GM18519 (cell line): ENCODE results near the gene CRMP1.

Source experiments
- ATAC-seq: cut with Tn5 transposase; IDR thresholded peaks from one replicate; pipeline ENCODE4 v1.9.1; 2021; ENCODE audit warnings: mild to moderate bottlenecking, moderate library complexity; ENCODE audit not compliant: unreplicated experiment, low FRiP score

CRMP1 gene

DNA sequence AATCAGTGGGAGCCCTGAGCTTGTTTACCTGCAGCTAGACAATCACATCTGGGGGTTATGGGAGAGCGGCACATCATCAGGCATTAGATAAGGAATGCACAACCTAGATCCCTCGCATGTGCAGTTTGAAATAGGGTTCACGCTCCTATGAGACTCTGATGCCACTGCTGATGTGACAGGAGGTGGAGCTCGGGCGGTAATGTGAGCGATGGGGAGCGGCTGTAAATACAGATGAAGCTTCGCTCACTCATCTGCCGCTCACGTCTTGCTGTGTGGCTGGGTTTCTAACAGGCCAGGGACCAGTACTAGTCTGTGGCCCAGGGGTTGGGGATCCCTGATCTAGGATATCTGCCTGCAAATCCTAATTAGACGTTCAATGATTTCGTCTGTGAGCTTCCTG lies 90.3 kb downstream of the CRMP1 start:
- ATAC-seq = no peak

DNA sequence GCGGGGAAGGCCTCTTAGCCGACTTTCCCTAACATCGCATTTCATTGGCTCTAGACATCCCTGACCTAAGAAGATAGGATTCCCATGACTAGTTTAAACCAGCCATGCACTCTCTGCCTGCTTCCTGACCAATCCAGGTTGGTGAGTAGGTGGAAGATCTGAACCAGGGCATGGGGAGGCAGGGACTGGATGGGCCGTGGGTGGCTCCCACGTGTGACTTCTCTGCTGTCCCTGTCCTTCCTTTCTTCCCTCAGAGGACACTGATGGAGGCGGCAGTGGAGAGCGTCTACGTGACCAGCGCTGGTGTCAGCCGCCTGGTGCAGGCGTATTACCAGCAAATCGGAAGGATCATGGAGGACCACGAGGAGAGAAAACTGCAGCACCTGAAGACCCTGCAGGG lies 91.2 kb downstream of the CRMP1 start:
- no peak for ATAC-seq

DNA sequence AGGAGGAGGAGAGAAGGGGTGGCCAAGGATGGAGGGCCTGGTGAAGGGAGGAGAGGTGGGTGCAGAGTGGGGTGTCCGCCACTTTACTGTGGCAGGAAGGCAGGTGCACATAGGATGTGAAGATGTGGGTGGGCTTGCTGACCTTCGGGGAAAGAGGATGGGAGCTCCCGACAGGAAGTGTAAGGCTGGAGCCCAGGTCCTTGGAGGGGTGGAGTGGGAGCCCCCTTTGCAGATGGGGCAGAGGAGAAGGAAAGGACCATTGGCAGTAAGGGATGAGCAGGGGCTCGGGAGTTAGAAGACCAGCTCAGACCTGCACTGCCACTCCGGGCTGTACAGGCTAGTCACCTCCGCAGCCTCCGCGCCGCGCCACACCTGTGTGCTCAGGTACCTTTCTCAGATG lies 92.4 kb downstream of the CRMP1 start:
- no peak for ATAC-seq

DNA sequence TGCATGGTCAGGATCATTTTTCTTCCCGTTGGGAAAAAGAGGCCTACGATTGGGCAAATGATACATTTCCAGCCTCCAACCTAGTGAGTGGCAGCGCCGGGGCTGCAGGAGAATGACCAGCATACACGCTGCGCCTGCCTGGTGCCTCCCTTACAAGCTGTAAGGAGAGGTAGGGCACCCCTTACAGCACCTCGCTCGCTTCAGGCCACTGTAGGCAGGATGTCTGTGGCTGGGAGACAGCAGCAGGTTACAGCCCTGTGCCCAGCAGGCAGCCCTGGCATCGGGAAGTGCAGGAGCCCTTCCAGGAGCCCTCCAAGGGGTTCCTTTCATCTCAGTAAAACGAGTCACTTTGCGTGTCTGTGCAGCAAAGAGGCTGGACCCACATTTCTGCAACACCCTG lies 93.5 kb downstream of the CRMP1 start:
- ATAC-seq = no peak

DNA sequence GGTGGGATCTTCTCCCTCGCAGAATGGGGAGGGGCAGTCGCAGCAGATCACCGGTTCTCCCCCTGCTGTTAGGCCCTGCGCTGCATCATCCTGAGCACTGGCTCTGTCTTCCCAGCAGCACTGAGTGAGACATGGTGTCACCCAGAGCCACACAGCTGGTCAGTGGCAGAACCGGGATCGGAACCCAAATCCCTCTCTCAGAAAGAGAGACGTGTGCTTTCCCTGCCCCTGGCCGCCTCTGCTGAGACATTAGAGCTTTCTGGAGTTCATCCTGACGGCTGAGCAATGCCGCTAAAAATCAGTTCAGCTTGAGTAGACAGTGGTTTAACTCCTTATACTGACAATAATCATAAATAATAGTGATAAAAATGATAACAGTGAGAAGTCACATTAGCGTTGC lies 93.9 kb downstream of the CRMP1 start:
- ATAC-seq = no peak

DNA sequence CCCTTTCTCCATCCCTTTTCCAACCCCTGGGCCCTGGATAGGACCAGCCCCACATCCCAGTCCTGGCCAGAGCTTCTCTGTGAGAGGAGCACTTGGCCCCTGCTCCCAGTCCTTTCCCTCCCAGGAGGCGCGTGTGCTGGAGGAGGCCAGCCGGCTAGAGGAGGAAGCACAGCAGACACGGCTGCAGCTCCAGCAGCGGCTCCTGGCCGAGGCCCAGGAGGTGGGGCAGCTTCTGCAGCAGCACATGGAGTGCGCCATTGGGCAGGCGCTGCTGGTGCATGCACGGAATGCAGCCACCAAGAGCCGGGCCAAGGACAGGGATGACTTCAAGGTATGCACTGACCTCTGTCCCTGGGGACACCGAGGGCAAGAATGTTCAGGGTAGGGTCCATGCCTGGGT lies 94.4 kb downstream of the CRMP1 start:
- ATAC-seq = no peak

DNA sequence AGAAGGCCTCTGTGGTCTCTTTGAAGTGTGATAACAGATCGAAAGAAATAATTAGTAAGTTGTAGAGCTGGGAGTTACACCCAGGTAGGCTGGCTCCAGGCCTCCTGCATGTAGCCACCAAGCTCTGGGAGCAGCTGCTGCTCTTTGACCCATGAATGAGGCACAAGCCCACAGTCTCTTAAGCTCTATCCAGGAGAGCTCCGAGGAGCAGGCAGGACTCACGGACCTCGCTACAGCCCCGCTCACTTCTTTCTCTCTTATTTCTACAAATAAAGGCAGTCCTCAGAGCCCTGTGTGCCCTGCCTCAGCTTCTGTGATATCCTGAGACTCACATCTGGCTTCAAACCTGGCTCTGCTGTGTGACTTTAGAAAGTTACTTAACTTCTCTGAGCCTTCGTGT lies 95.0 kb downstream of the CRMP1 start:
- no peak for ATAC-seq

DNA sequence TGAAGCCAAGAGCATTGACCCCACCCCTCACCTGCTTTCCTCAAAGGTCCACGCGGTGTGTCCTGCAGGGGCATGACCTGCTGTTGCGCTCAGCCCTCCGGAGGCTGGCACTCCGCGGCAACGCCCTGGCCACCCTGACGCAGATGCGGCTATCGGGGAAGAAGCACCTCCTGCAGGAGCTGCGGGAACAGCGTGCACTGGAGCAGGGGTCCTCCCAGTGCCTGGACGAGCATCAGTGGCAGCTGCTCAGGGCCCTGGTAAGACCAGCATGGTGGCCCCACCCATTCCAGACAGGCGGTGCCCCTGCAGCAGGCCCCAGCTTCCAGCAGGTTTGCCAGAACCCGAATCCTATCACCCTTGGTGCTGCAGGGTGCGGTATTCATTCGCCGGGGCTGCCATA lies 95.9 kb downstream of the CRMP1 start:
- ATAC-seq = no peak

DNA sequence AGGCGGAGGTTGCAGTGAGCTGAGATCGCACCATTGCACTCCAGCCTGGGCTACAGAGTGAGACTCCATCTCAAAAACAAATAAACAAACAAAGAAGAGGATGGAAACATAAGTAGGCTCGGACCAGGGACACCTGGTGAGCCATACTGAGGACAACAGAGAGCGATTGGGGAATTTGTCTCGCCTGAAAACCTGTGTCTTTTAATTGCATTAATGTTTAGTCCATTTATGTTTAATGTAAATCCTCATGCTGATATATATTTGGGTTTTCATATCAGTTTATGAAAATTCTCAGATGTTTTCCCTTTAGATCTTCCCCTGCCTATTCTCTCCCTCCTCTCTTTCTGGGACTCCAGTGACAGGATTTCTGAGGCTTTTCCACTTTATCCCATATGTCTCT lies 97.3 kb downstream of the CRMP1 start:
- ATAC-seq = no peak

DNA sequence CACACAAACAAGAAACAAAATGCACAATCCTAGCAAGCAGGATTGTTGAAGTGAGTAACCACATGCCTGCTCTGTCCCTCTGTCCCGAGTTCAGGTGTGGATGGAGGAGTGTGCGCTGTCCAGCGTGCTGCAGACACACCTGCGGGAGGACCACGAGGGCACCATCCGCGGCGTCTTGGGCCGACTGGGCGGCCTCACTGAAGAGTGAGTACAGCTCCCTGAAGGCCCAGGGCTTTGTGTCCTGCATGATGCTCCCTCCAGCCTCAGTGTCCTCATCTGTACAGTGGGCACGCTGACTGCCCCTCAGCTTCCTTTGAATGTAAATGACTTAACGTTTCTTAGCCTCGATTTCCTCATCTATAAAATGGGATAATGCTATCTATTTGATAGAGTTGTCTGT lies 99.4 kb downstream of the CRMP1 start:
- no peak for ATAC-seq

DNA sequence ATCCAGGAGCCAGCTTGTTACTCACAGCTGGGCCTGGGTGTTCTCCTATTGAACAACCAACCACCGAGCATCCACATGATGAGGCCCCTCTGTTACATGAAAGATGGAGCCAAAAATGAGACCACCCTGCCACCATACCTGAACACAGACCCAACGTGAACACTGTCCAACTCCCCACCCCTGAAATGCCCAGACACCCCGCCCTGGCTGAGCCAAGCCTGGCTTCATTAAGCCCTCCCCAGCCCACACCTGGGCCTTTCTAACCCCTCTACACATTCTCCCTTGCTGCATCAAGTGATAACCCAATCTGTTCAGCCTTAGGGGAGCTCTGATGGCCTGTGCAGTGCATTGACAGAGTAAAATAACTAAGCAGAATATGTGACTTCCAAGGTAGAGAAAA lies 101.2 kb downstream of the CRMP1 start:
- ATAC-seq = no peak

DNA sequence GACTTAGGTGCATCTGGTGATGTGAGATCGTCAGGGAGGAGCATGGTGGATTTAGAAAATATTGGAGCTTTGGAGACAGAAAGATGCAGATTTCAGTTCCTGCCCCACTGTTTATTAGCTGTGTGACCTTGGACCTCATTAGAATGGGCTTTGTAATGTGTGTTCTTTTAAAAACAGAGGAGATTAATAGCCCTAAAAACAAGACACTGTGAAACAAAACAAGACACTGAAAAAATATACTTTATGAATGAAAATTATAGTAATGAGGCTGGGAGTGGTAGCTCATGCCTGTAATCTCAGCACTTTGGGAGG lies 102.4 kb downstream of the CRMP1 start:
- ATAC-seq = no peak

DNA sequence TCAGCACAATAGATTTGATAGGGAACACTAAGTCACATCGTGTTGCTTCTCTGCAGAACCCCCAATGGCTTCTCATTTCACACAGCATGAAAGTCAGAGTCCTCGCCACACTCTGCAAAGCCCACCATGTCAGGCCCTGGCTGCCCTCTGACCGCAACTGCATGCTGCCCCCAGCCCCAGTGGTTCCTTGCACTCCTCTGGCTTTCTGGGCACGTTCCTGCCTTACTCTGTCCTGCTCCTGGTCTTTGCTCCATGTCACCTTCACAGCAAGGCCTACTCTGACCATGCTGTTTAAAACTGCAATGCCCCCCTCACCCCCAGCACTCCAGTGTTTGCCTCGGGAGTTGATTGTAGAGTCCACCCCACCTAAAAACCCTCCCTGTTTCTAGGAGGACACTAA lies 103.7 kb downstream of the CRMP1 start:
- no peak for ATAC-seq

DNA sequence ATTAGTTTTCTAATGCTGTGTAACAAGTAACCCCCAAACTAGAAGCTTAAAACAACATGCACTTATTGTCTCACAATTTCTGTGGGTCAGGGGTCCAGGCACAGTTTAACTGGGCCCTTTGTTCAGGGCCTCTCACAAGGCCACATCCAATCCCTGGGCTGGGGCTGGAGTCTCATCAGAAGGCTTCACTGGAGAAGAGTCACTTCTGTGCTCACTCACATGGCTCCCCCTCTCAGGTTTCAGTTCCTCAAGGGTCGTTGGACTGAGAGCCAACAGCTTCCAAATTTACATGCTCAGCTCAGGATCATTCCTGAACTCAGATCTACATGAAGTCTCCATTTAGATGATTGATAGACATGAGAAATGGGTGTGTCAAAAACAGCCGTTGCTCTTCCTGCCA lies 104.7 kb downstream of the CRMP1 start:
- ATAC-seq = no peak

DNA sequence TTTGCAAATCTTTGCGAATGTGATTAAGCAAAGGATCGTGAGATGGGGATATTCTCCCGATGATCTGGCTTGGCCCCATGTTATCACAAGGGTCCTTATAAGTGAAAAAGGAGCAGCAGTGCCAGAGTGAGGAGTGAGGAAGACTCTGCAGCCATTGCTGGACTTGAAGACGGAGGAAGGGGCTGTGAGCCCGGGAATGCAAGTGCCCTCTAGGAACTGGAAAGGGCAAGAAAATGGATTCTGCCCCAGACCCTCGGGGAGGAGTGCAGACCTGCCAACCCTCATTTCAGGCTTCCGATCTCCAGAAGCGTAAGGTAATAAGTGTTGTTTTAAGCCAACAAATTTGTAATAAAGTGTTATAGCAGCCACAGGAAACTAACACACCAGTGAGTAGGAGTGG lies 105.6 kb downstream of the CRMP1 start:
- no peak for ATAC-seq

DNA sequence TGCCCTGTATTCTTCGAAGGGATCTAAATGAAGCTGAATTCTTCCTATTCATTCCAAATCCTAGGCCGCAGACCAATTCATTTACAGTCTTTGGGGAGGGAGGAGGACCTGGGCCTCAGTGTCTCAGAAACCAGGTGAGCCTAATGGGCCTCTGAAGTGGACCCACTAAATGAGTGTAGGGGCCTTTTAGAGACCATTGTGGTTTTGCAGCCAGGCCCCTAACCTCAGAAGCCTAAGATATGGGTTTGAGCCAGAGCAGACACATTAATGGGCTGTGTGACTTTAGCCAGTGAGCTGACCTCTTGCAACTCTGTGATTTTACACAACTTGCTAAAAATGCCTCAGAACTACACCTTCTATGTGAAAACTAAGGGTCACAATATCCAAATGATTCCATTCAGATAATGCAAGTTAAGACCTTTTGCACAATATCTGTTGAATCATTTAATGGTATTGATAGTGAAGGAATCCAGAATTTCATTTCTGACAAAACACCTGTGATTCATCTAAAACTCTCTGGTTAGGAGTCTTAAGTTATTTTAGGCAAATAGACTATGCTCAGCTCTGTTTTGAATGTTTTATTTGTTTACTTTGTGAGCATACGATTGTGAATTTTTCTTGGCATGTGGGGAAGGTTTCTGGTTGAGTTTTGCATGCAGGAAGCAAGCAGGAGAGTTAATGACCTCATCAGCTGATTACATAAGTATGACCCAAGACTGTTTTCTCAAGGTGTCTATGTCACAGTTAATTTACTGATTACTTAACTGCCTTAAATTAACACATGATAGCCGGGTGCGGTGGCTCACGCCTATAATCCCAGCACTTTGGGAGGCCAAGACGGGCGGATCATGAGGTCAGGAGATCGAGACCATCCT lies 106.8 kb downstream of the CRMP1 start:
- ATAC-seq = no peak

DNA sequence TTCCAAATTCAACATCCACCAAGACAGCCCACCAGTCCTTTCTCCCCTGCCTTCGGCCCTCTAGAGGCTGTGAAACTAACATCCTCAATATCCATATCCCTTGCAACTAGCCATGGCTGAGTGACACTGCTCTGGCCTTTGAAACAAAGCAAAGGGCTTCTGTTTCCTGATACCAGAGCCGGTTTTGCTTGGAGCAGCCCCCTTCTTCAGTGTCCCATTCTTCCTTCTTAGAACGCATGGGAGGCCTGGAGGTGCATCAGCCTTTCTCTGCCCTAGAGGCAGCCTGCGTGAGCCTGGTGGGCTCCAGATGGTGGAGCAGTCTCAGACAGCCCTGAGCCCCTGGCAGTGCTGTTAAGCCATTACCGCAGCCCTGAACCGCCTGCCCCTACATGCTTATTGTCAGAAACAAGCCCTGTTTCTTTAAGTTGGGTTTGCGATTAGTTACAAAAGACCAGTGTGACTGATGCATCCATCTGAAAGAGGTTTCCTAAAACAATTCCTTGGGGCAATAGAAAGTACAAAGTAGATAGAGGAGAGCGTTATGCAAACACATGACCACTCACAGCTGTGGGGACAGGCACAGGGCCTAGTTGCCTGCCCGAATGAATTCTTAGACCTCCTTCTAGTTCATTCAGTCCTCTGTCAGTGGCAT lies 107.8 kb downstream of the CRMP1 start:
- ATAC-seq = no peak

DNA sequence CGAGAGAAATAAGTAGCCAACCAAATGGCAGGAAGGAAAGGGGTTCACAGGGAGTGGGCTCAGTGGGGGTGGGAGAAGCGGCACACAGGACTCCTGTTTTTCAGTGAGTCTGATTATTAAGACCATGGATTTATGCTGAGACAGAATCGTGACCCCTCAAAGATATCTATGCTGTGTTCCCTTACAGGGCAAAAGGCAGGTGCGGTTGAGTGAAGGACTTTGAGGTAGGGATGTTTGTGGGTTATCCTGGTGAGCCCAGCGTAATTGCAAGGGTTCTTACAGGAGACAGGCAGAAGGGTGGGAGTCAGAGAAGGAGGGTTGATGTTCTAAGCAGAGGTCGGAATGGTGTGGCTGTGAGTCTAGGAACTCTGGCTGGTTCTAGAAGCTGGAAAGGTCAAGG lies 108.9 kb downstream of the CRMP1 start:
- no peak for ATAC-seq

DNA sequence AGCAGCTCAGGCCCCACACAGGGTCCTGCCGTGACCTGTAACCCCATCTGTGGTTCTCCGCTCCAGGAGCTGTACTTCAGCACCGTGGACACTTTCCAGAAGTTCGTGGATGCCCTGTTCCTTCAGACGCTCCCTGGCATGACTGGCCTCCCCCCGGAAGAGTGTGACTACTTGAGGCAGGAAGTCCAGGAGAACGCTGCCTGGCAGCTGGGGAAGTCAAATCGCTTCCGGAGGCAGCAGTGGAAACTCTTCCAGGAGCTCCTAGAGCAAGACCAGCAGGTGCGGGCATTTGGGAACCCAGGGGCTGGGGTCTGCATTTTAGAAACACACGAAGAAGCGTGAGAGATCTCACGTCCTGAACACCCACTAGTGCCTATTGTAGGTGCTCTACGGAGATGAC lies 109.4 kb downstream of the CRMP1 start:
- ATAC-seq = no peak

DNA sequence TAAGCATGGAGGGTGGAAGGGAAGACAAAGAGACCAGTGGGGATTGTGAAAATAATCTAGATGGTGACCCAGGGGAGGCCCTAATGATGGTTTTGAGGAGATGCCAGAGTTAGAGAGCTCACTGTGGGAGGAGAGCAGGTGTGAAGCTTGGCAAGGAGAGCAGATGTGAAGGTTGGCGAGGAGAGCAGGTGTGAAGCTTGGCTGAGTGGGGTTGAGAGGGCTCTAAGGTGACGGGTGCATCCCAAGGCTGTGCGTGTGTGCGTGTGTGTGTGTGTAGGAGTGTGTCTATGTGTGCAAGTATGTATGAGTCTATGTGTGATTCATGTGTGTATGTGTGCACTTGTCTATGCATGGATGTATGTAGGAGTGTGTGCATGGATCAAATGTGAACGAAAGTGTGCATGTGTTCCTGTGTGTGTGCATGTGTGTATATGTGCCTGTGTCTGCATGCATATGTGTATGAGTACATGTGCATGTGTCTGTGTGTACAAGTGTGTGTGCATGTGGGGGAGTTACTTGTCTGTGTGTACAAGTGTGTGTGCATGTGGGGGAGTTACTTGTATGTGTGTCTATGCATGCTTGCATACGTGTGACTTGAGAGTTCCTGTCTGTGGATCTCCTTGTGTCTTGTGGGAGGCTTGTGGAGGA lies 109.9 kb downstream of the CRMP1 start:
- ATAC-seq = no peak

DNA sequence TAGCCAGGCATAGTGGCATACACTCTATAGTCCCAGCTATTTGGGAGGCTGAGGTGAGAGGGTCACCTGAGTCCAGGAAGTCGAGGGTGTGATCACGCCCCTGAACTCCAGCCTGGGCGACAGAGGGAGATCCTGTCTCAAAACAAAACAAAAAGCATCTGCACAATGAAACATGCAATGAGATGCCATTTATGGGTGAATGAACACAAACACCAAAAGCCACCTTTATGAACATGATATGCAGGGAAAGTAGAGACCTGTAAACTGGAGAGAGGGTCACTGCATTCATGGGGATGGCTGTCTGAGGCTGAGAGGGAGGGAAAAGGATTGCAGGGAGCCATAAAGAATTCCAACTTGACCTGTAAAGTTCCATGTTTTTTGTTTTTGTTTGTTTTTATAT lies 111.2 kb downstream of the CRMP1 start:
- ATAC-seq = no peak
